Activated T-cell treated with anti-CD3 and anti-CD28 coated beads, Interleukin-2, amount 50 U/mL, for 72 hours (primary cell): ENCODE results near the gene HCFC1R1. TPM values are rescaled to one million over a fixed set of nuclear protein-coding genes. Genes with fewer than 3 reads are reported as not detected.
"Not testable (repeated sequence)": the region's sequence is repeated elsewhere in the genome, so short reads cannot be mapped to it uniquely, and the experiment has no call there.

Source experiments
- ATAC-seq, 2 donors: fragments of 150-1000 bp; cut with Tn5 transposase; replicated peaks in 1 of 2; 2 replicates each; pipeline ENCODE4 v1.10.0; 2021; ENCODE audit warnings: moderate library complexity in 2 of 2, mild to moderate bottlenecking in 1 of 2
- DNase-seq, 2 donors: peaks; one replicate each; pipeline ENCODE4 v3.0.0; 2021 to 2022; ENCODE audit warnings: mixed read lengths in 1 of 2
- H3K27ac Mint-ChIP-seq: one replicate; pipeline ENCODE4 v1.8.0; 2022; ENCODE audit warnings: mild to moderate bottlenecking, moderate library complexity, mixed read lengths
- H3K27me3 Mint-ChIP-seq: one replicate; pipeline ENCODE4 v1.8.0; 2022; ENCODE audit warnings: low read depth, mixed read lengths
- H3K36me3 Mint-ChIP-seq, 2 donors: one replicate each; pipeline ENCODE4 v1.8.0; 2022; ENCODE audit warnings: mixed read lengths in 2 of 2, mild to moderate bottlenecking in 1 of 2; ENCODE audit not compliant: insufficient read depth in 2 of 2
- H3K4me1 Mint-ChIP-seq: one replicate; pipeline ENCODE4 v1.8.0; 2022; ENCODE audit warnings: low read depth, mixed read lengths
- H3K4me3 Mint-ChIP-seq, 2 donors: one replicate each; pipeline ENCODE4 v1.8.0; 2022; ENCODE audit warnings: mild to moderate bottlenecking in 2 of 2, mixed read lengths in 2 of 2, moderate library complexity in 2 of 2
- H3K9me3 Mint-ChIP-seq, 2 donors: one replicate each; pipeline ENCODE4 v1.8.0; 2022; ENCODE audit warnings: mixed read lengths in 2 of 2
- total RNA-seq, 2 donors: library from RNA; stranded (reverse); gene quantifications; one replicate each; pipeline ENCODE4 v1.2.3, GENCODE V29; 2022

The HCFC1R1 gene
- total RNA-seq, 2 donors from 2014 or later: 27.6 to 32.8 TPM

- peak; percentile 31 to 62 for ATAC-seq
- not testable (repeated sequence) for H3K9me3 Mint-ChIP-seq, DNase-seq, H3K4me3 Mint-ChIP-seq, H3K27me3 Mint-ChIP-seq, H3K36me3 Mint-ChIP-seq, H3K27ac Mint-ChIP-seq
- H3K4me1 Mint-ChIP-seq: peaks cover 78% of the 10 kb centered on the region
Measured at GRCh38 chr16:3053330-3053710, 29.6 kb upstream of the HCFC1R1 start.

- not testable (repeated sequence) for H3K27me3 Mint-ChIP-seq, H3K27ac Mint-ChIP-seq, H3K36me3 Mint-ChIP-seq, DNase-seq, H3K4me3 Mint-ChIP-seq, H3K9me3 Mint-ChIP-seq
- H3K4me1 Mint-ChIP-seq: peaks cover 82% of the 10 kb centered on the region
- peak; percentile 63 to 81 for ATAC-seq
Measured at GRCh38 chr16:3052571-3053329, 29.0 kb upstream of the HCFC1R1 start.

GRCh38 chr16:3051494-3051893, 27.8 kb upstream of the HCFC1R1 start:
- H3K36me3 Mint-ChIP-seq: peaks cover 8 to 10% of the 10 kb centered on the region in 2 donors
- no peak for DNase-seq
- no peak overlapping the region for H3K27ac Mint-ChIP-seq
- peaks cover 69% of the 10 kb centered on the region for H3K4me1 Mint-ChIP-seq
- H3K27me3 Mint-ChIP-seq: peaks cover 12% of the 10 kb centered on the region
- H3K9me3 Mint-ChIP-seq: no peaks in the 10 kb centered on the region
- peak; percentile 22 to 32 for ATAC-seq
- H3K4me3 Mint-ChIP-seq: no peak overlapping the region

DNA sequence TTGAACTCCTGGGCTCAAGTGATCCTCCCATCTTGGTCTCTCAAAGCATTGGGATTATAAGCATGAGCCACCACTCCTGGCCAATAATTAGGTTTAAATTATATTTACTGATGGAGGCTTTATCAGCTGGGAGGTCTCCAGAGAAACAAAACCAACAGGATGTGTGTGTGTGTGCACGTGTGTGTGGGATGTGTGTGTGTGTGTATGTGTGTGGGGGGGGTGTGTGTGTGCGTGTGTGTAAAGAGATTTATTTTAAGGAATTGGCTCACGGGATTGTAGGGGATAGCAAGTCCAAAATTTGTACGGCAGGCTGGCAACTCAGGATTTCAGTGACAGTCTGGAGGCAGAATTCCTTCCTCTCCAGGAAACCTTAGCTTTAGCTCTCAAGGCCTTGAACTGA, 27.3 kb upstream of the HCFC1R1 start:
- no peak for ATAC-seq
- Mint-ChIP-seq H3K27ac (no peak overlapping the region), H3K4me1 (peaks cover 65% of the 10 kb centered on the region), H3K9me3 (no peaks in the 10 kb centered on the region), H3K36me3 (peaks cover 8 to 10% of the 10 kb centered on the region in 2 donors), H3K4me3 (no peak overlapping the region), H3K27me3 (peaks cover 12% of the 10 kb centered on the region)
- no peak for DNase-seq

- Mint-ChIP-seq H3K4me1 (peaks cover 60% of the 10 kb centered on the region), H3K4me3 (no peak overlapping the region), H3K36me3 (peaks cover 8 to 10% of the 10 kb centered on the region in 2 donors), H3K9me3 (no peaks in the 10 kb centered on the region), H3K27ac (no peak overlapping the region), H3K27me3 (peaks cover 13% of the 10 kb centered on the region)
- ATAC-seq (no peak), DNase-seq (no peak)
Measured at GRCh38 chr16:3050487-3050886, 26.7 kb upstream of the HCFC1R1 start.

GRCh38 chr16:3049921-3050481, 26.3 kb upstream of the HCFC1R1 start:
- Mint-ChIP-seq H3K27me3 (peaks cover 18% of the 10 kb centered on the region), H3K4me1 (peaks cover 60% of the 10 kb centered on the region), H3K9me3 (no peaks in the 10 kb centered on the region), H3K4me3 (no peak overlapping the region), H3K27ac (no peak overlapping the region), H3K36me3 (peaks cover 7 to 8% of the 10 kb centered on the region in 2 donors)
- DNase-seq (no peak), ATAC-seq (no peak)

GRCh38 chr16:3047387-3047720, 23.6 kb upstream of the HCFC1R1 start:
- H3K4me3 Mint-ChIP-seq: peak overlapping the region in 1 of 2 donors; percentile 46
- peaks cover 2% of the 10 kb centered on the region in 2 donors for H3K36me3 Mint-ChIP-seq
- peaks cover 43% of the 10 kb centered on the region for H3K4me1 Mint-ChIP-seq
- no peak for DNase-seq
- H3K27me3 Mint-ChIP-seq: peaks cover 43% of the 10 kb centered on the region
- no peak for ATAC-seq
- no peaks in the 10 kb centered on the region for H3K9me3 Mint-ChIP-seq
- H3K27ac Mint-ChIP-seq: no peak overlapping the region

DNA sequence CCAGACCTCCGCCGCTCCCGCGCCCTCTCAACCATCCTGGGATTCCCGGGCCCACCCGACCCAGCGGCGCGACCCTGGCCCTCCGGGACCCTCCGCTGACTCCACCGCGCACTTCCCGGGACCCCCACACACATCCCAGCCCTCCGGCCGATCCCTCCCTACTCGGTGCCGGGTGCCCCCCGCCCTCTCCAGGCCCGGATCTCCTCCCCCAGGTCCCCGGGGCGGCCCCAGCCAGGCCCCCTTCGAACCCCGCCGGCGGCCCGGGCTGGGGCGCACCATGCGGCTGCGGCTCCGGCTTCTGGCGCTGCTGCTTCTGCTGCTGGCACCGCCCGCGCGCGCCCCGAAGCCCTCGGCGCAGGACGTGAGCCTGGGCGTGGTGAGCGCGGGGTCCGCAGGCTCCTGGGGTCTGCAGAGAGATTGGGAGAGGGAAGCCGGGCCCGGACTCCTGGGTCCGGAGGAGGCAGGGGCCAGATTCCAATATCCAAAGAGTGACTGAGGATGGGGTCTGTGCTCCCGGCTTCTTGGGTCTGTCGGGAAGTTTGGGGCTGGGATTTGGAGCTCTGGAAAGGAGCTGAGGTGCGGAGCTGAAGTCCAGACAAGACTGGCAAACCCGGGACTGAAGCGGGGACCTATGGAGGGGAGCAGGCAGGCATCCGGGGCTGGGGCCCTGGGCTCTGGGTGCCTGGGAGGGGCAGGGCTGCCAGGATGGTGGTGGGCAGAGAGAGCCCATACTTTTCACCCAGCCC, 23.1 kb upstream of the HCFC1R1 start:
- peaks cover 0 to 2% of the 10 kb centered on the region in 2 donors for H3K36me3 Mint-ChIP-seq
- H3K4me1 Mint-ChIP-seq: peaks cover 38% of the 10 kb centered on the region
- ATAC-seq (peak; percentile 19 to 29), DNase-seq (peak in 1 of 2 donors; percentile 45)
- no peak overlapping the region for H3K27ac Mint-ChIP-seq
- H3K4me3 Mint-ChIP-seq: peak overlapping the region; percentile 46 to 61
- peaks cover 43% of the 10 kb centered on the region for H3K27me3 Mint-ChIP-seq
- H3K9me3 Mint-ChIP-seq: no peaks in the 10 kb centered on the region

- H3K27ac Mint-ChIP-seq: no peak within 1 kb of the TSS
- DNase-seq: peak in 1 of 2 donors; percentile 47
- peaks cover 46% of the 10 kb centered on the region for H3K27me3 Mint-ChIP-seq
- peaks cover 29% of the 10 kb centered on the region for H3K4me1 Mint-ChIP-seq
- H3K9me3 Mint-ChIP-seq: no peaks in the 10 kb centered on the region
- peak within 1 kb of the TSS; percentile 82 to 86 for H3K4me3 Mint-ChIP-seq
- ATAC-seq: peak; percentile 38 to 54
- no peaks in the 10 kb centered on the region for H3K36me3 Mint-ChIP-seq
Measured at GRCh38 chr16:3045758-3046640, 22.3 kb upstream of the HCFC1R1 start, which contains the start of gene MMP25. MMP25 (plus strand) TSS chr16:3046561; CDS start chr16:3046918, 357 bp downstream.

DNA sequence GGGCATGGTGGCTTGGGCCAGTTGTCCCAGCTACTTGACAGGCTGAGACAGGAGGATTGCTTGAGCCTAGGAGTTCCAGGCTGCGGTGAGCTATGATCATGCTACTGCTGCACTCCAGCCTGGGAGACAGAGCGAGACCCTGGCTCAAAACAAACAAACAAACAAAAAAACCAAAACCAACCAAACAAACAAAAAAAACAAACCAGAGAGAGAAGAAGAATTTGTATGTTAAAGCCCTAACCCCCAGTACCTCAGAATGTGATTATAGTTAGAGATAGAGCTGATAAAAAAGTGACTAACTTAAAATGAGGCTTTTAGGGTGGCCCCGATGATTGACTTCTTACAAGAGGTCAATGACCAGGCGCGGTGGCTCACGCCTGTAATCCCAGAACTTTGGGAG, 21.0 kb upstream of the HCFC1R1 start:
- H3K27ac Mint-ChIP-seq: peak overlapping the region; percentile 3
- H3K4me3 Mint-ChIP-seq: peak overlapping the region; percentile 82 to 86
- DNase-seq: no peak
- peaks cover 25% of the 10 kb centered on the region for H3K4me1 Mint-ChIP-seq
- H3K27me3 Mint-ChIP-seq: peaks cover 58% of the 10 kb centered on the region
- H3K36me3 Mint-ChIP-seq: no peaks in the 10 kb centered on the region
- H3K9me3 Mint-ChIP-seq: no peaks in the 10 kb centered on the region
- no peak for ATAC-seq

- H3K27me3 Mint-ChIP-seq: peaks cover 66% of the 10 kb centered on the region
- no peak overlapping the region for H3K27ac Mint-ChIP-seq
- H3K36me3 Mint-ChIP-seq: no peaks in the 10 kb centered on the region
Measured at GRCh38 chr16:3042376-3042775, 18.6 kb upstream of the HCFC1R1 start.

GRCh38 chr16:3038896-3039295, 15.2 kb upstream of the HCFC1R1 start:
- Mint-ChIP-seq H3K27ac (no peak overlapping the region), H3K4me3 (no peak overlapping the region), H3K4me1 (peaks cover 19% of the 10 kb centered on the region), H3K9me3 (no peaks in the 10 kb centered on the region), H3K36me3 (peaks cover 0 to 1% of the 10 kb centered on the region in 2 donors), H3K27me3 (peaks cover 77% of the 10 kb centered on the region)
- no peak for DNase-seq
- ATAC-seq: no peak

More at GRCh38 chr16:3042376-3042775, 18.6 kb upstream of the HCFC1R1 start:
- no peak for ATAC-seq
- no peak for DNase-seq
- Mint-ChIP-seq H3K9me3 (no peaks in the 10 kb centered on the region), H3K4me3 (no peak overlapping the region), H3K4me1 (peaks cover 18% of the 10 kb centered on the region)
